Neuron (in vitro differentiated cells): ENCODE data around the gene COX7A2L.
A peak's percentile ranks its signal among the peaks of the same experiment; 100 is the strongest.
"Not testable (repeated sequence)": the region's sequence is repeated elsewhere in the genome, so short reads cannot be mapped to it uniquely, and the experiment has no call there.

Experiments
- H2AFZ ChIP-seq: one replicate; pipeline ENCODE4 v1.6.1; 2013; ENCODE audit warnings: low read depth, mild to moderate bottlenecking, inconsistent platforms, low read length, moderate library complexity
- H3K27me3 ChIP-seq: one replicate; pipeline ENCODE4 v1.6.1; 2013; ENCODE audit warnings: low read length; ENCODE audit not compliant: insufficient read depth
- H3K36me3 ChIP-seq: one replicate; pipeline ENCODE4 v1.6.1; 2013; ENCODE audit warnings: low read length; ENCODE audit not compliant: insufficient read depth
- H3K4me1 ChIP-seq: one replicate; pipeline ENCODE4 v1.6.1; 2013; ENCODE audit warnings: low read length; ENCODE audit not compliant: insufficient read depth
- H3K4me3 ChIP-seq: 2 replicates; pipeline ENCODE4 v1.5.1; 2013; ENCODE audit warnings: mild to moderate bottlenecking, low read length, moderate library complexity
- H3K9me3 ChIP-seq: one replicate; pipeline ENCODE4 v1.6.1; 2013; ENCODE audit warnings: low read length

COX7A2L gene

DNA sequence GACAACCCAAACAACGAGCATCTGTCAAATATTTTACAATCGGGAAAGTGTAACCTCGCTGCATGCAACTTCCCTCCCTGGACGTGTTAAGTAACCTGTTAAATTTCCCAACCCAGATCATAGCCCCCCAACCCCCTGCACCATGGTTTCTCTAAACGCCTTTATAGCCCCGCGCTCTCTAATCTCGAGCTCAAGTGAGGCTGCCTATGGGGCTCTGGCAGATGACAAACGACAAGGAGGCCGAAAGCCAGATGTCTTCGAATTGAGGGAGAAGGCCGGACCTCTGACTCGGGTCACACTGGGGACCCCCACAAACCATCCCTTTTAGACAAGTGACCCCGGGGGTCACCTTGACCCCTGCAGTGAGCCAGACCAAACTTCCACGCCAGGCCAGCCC lies 526 bp downstream of the COX7A2L start:
- peak overlapping the region; percentile 53 for H2AFZ ChIP-seq
- peaks cover 2% of the 10 kb centered on the region for H3K36me3 ChIP-seq
- H3K27me3 ChIP-seq, result peaks cover 6% of the 10 kb centered on the region
- H3K4me3 ChIP-seq, result peak overlapping the region; percentile 82
- peaks cover 19% of the 10 kb centered on the region for H3K4me1 ChIP-seq
- no peaks in the 10 kb centered on the region for H3K9me3 ChIP-seq

DNA sequence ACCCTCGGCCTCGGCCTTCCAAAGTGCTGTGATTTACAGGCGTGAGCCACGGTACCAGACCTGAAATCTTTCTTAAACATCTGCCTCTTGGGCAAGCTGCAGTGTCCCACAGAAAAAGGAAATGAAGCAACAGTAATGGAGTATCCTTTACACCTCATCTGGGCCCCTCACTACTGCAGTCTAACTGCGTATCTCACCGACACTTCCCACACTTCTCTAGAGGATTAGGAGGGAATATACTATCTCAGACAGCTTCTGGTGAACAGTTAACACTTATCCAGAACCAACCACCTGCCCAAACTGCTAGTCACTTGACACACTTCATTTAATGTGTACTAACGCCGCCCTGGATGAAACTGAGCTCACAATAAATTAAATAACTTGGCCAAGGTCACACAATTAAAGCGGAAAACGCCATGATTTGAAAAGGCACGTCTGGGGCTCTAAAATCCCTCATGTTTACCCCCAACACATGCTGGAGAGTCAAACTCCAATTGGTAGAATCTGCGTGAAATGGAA lies 993 bp downstream of the COX7A2L start:
- Histone ChIP-seq H2AFZ (no peak overlapping the region), H3K9me3 (no peaks in the 10 kb centered on the region), H3K27me3 (peaks cover 6% of the 10 kb centered on the region), H3K4me1 (peaks cover 19% of the 10 kb centered on the region), H3K4me3 (peak overlapping the region; percentile 82), H3K36me3 (peaks cover 2% of the 10 kb centered on the region)

DNA sequence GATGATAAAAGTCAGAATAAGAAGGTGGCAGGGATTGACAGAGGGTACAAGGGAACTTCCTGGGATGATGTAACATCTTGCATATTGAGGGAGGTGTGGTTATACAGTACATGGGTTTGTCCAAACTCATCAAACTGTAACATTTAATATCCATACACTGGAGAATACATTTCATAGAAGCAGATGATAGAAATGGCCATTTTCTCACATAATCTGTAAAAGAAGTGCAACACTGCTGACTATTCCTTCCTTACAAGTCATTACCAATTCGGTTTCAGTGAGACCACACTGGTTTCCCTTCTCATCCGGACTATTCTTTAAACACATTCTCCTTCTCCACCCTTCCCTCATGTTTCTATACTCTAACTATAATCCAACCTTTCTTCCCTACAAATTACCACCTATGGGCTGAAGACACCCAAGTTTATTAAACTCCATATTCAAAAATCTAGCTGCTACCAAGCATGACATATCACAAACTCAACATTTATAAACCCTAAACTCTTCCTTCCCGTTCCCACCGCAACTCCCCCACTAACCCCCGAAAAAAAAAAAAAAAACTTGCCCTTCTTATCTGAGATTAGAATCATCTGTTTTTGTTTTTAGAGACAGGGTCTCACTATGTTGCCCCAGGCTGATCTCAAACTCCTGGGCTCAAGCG lies 1.6 kb downstream of the COX7A2L start:
- peaks cover 19% of the 10 kb centered on the region for H3K4me1 ChIP-seq
- H2AFZ ChIP-seq, result no peak overlapping the region
- no peaks in the 10 kb centered on the region for H3K9me3 ChIP-seq
- H3K27me3 ChIP-seq, result peaks cover 6% of the 10 kb centered on the region
- H3K4me3 ChIP-seq, result peak overlapping the region; percentile 82
- H3K36me3 ChIP-seq, result peaks cover 2% of the 10 kb centered on the region

DNA sequence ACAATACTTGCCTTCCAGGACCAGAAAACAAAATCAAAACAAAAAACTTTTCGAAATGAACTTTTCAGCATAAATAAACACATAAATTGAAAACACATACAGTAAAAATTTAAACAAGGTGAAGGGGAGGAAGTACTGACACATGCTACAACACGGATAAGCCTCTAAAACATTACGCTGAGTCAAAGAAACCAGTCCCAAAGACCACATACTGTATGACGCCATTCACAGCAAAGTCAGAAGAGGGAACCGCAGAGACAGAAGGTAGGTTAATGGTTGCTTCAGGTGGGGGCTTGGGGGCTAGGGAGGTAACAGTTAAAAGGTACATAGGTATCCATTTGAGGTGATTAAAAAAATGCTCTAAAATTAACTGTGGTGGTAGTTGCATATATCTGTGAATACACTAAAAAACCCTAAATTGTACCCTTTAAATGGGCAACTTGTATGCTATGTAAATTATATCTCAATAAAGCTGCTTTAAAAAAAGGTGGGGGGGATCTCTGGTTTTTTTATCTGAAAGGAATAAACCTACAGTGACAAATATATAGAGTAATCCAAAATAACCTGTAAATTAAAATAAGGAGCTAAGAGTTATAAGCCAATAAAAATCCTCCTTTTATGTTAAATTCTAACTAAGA lies 7.1 kb downstream of the COX7A2L start:
- H3K36me3 ChIP-seq, result peaks cover 28% of the 10 kb centered on the region

DNA sequence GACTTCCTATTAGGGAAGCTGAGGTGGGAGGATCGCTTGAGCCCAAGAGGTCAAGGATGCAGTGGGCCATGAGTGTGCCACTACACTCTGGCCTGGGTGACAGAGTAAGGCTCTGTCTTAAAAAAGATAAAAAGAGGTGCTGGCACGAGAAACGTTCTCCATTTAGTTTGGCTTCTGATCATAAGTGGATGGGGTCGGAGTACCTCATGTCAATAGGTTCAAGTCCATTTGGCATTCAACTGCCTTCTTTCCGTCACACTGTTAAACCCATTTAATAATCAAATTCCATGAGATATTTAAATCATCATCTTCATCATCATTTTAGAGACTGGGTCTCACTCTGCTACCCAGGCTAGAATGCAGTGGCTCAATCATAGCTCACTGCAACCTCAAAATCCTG lies 9.2 kb downstream of the COX7A2L start:
- no peak overlapping the region for H3K4me3 ChIP-seq
- H3K36me3 ChIP-seq, result peaks cover 38% of the 10 kb centered on the region
- no peaks in the 10 kb centered on the region for H3K9me3 ChIP-seq
- H3K27me3 ChIP-seq, result no peaks in the 10 kb centered on the region
- no peaks in the 10 kb centered on the region for H3K4me1 ChIP-seq
- no peak overlapping the region for H2AFZ ChIP-seq

More for the DNA sequence above, 7.1 kb downstream of the COX7A2L start:
- H2AFZ ChIP-seq, result no peak overlapping the region
- H3K4me1 ChIP-seq, result peaks cover under 1% of the 10 kb centered on the region
- H3K9me3 ChIP-seq, result no peaks in the 10 kb centered on the region
- no peaks in the 10 kb centered on the region for H3K27me3 ChIP-seq
- H3K4me3 ChIP-seq, result no peak overlapping the region

DNA sequence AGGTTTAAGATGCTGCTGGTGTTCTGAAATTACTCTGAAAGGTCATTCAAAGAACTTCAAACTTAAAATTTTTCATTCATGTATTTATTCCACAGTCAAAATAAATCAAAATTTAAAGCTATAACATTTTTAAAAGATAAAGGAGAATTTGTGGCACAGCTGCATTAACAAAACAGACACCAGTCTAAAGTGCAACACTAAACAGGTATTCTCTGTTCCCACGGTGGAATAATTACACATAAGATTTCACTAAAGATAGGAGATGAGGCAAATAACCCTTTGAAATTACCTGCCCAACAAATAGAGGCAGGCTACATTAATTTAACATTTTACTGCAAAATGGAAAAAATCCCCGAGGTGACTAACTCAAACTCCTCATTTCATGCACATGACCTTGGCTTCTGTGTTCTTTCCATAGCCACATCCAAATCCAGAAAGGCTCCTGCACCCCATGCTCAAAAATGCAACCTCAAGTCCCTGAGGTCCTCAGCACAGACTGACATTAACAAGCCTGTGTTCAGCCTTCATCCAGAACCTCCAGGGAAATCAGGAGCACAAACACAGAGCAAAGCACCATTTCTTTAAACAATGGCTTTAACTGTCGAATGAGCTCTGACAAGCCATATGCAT lies 10.5 kb downstream of the COX7A2L start:
- no peaks in the 10 kb centered on the region for H3K4me1 ChIP-seq
- peaks cover 43% of the 10 kb centered on the region for H3K36me3 ChIP-seq
- H3K27me3 ChIP-seq, result no peaks in the 10 kb centered on the region
- H2AFZ ChIP-seq, result no peak overlapping the region
- H3K4me3 ChIP-seq, result no peak overlapping the region
- no peaks in the 10 kb centered on the region for H3K9me3 ChIP-seq

DNA sequence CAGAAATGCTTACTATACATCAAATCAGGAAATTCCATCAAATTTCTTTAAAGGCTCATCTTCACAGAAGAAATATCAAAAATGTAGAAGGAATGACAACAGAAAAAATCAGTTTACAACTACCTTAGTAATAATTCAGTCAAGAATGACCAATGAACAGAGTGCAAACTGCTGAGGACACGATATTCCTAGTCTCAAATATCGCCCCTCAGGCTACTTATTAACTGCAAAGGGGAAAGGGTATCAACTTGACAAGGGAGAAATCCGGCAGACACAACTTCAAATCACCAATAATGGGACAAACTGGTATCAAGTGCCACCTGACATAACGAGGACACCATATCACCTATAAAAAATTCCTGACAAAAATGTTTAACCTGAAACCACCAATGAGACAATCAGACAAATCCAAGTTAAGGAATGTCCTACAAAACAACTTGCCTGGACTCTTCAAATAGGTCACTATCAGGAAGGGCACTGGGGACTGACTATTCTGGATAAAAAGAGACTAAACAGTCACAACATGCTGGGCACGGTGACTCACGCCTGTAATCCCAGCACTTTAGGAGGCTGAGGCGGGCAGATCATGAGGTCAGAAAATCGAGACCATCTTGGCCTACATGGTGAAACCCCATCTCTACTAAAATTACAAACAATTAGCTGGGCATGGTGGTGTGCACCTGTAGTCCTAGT lies 12.8 kb downstream of the COX7A2L start:
- Histone ChIP-seq H3K27me3 (no peaks in the 10 kb centered on the region), H3K4me3 (no peak overlapping the region), H3K36me3 (peaks cover 53% of the 10 kb centered on the region), H3K9me3 (no peaks in the 10 kb centered on the region), H3K4me1 (no peaks in the 10 kb centered on the region), H2AFZ (no peak overlapping the region)

DNA sequence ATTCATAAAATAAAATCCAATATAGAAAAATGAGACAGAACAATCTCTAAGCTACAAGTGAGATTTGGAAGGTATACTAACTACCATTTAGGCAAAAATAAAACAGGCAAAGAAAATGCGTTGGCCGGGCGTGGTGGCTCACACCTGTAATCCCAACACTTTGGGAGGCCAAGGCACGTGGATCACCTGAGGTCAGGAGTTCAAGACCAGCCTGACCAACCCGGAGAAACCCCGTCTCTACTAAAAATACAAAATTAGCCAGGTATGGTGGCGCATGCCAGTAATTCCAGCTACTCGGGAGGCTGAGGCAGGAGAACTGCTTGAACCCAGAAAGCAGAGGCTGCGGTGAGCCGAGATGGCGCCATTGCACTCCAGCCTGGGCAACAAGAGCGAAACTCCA lies 13.5 kb downstream of the COX7A2L start:
- not testable (repeated sequence) for H3K4me3 ChIP-seq, H3K27me3 ChIP-seq, H2AFZ ChIP-seq, H3K4me1 ChIP-seq, H3K9me3 ChIP-seq
- peaks cover 53% of the 10 kb centered on the region for H3K36me3 ChIP-seq

DNA sequence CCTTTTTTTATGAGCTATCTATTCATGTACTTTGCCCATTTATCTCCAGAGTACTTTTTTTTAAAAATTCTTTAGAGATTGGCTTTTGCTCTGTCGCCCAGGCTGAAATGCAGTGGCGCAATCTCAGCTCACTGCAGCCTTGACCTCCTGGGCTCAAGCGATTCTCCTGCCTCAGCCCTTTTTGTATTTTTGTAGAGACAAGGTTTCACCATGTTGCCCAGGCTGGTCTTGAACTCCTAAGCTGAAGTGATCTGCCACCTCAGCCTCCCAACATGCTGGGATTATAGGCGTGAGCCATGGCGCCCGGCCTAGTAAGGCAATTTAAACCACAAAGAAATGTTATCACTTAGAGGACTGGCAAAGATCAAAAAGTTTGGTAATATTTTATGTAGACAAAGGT lies 14.2 kb downstream of the COX7A2L start:
- not testable (repeated sequence) for H3K4me3 ChIP-seq, H3K27me3 ChIP-seq, H3K4me1 ChIP-seq, H2AFZ ChIP-seq, H3K9me3 ChIP-seq
- peaks cover 48% of the 10 kb centered on the region for H3K36me3 ChIP-seq

DNA sequence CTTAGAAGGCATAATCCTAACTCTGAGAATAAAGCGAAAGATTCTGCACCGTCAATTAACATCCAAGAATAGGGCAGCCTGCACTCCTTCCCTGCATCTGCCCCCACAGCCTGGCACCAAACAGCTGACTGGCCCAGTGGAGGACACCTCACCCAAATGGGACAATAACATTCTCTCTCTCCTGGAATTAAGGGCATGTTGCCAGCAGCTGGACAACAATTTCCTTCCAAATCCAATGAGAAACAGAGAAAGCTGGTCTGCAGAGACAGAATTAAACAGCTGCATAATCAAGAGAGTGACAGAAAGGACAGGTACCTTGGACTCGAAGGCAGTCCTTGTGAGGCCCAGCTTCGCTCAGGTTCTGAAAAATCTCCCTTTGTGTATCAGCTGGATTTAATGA lies 15.0 kb downstream of the COX7A2L start:
- Histone ChIP-seq H3K4me3 (no peak overlapping the region), H3K9me3 (peaks cover 2% of the 10 kb centered on the region), H3K27me3 (no peaks in the 10 kb centered on the region), H3K4me1 (peaks cover 8% of the 10 kb centered on the region), H3K36me3 (peaks cover 48% of the 10 kb centered on the region), H2AFZ (no peak overlapping the region)

DNA sequence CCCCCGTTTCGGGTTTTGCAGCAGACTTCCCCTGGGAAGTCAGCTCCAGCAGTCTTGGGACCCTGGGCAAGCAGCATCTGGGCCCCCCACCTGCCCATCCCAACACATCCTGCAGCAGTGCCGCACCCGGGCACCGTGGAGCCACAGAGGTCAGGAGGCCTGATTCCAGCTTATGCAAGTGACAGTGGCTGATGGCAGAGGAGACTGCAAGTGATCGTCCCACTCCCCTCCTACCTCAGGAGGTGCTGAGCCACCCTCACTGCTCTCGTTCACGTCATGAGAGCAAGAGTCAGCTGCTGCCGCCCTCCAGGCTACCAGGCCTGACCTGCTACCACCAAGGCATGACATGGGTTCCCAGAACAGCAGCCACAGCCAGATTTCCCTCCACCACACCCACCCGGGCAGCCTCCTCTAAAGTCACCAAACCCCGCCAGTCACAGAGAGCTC lies 18.2 kb downstream of the COX7A2L start:
- peaks cover 4% of the 10 kb centered on the region for H3K9me3 ChIP-seq
- no peak overlapping the region for H2AFZ ChIP-seq
- no peaks in the 10 kb centered on the region for H3K27me3 ChIP-seq
- peaks cover 46% of the 10 kb centered on the region for H3K36me3 ChIP-seq
- H3K4me1 ChIP-seq, result peaks cover 8% of the 10 kb centered on the region
- H3K4me3 ChIP-seq, result no peak overlapping the region

DNA sequence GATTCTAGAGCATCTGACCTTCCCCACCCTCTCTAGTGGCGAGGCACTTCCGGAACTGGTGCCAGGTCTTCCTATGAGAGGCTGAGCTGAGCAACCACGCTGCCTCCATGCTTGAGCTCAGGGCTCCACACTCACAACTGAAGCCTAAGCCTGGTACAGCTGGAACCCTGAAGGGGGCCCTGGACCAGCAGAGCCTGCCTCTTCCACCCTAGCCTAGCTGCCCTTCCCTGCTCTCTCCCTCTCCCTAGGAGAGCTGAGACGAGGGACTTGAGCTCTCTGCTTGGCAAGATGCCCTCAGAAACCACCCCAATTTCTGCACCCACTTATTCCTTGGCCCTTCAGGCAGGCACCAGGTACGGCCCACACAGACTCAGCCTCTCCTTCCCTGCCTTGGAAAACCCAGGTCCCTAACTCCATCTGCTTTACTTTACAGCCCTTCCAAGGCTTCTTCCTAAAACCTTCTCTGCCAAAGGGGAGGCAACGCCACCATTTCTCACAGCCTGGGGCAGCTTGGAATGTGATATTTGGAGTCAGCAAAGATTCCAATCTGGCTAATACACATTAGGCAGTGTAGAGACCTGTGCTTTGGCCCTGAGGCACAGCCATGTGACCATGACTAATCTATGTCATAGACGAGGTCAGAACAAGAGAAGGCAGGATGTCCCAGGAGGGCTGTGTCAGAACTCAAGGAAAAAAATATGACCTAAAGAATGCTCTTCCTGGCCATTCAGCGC lies 18.8 kb downstream of the COX7A2L start:
- Histone ChIP-seq H2AFZ (no peak overlapping the region), H3K4me1 (peaks cover 8% of the 10 kb centered on the region), H3K9me3 (peaks cover 6% of the 10 kb centered on the region), H3K27me3 (no peaks in the 10 kb centered on the region), H3K36me3 (peaks cover 46% of the 10 kb centered on the region), H3K4me3 (no peak overlapping the region)
